SK-N-MC (cell line): ENCODE measurements around the gene APPBP2.
"Not testable (repeated sequence)": the region's sequence is repeated elsewhere in the genome, so short reads cannot be mapped to it uniquely, and the experiment has no call there.

Experiments used
- DNase-seq: peaks from one replicate; pipeline ENCODE4 v3.0.0-alpha.2; 2011; ENCODE audit warnings: low read depth, low spot score
- H3K27ac ChIP-seq: fragments of 200-600 bp; sonication (generic); 2 replicates; pipeline ENCODE4 v1.5.1; 2016; ENCODE audit warnings: mixed run types
- H3K36me3 ChIP-seq: fragments of 200-600 bp; sonication (generic); 2 replicates; pipeline ENCODE4 v1.6.1; 2017; ENCODE audit warnings: antibody characterized with exemption, low read length, mixed read lengths; ENCODE audit not compliant: insufficient read depth
- H3K4me3 ChIP-seq: fragments of 200-600 bp; sonication (generic); 2 replicates; pipeline ENCODE4 v1.5.1; 2016
- H3K9ac ChIP-seq: fragments of 200-600 bp; sonication (generic); 2 replicates; pipeline ENCODE4 v1.8.0; 2017; ENCODE audit warnings: mixed run types, mixed read lengths; ENCODE audit not compliant: insufficient read length
- H3K9me3 ChIP-seq: fragments of 200-600 bp; sonication (generic); 2 replicates; pipeline ENCODE4 v1.6.1; 2017; ENCODE audit warnings: low read depth, mild to moderate bottlenecking, antibody characterized with exemption, low read length, moderate library complexity, mixed read lengths
- EZH2 ChIP-seq: fragments of 200-600 bp; sonication (generic); IDR thresholded peaks from one replicate; pipeline ENCODE4 v1.6.1; 2017; ENCODE audit warnings: antibody characterized with exemption
- FOXP2 ChIP-seq: optimal IDR thresholded peaks from 2 replicates; pipeline ENCODE3; 2011; ENCODE audit warnings: mild to moderate bottlenecking, moderate library complexity; ENCODE audit not compliant: insufficient read depth; ENCODE audit errors: extremely low read length, control extremely low read depth
- POLR2AphosphoS5 ChIP-seq: IDR thresholded peaks from 2 replicates; pipeline ENCODE4 v1.6.1; 2012; ENCODE audit warnings: mild to moderate bottlenecking, low read depth, low read length, borderline replicate concordance

APPBP2 gene

GRCh38 chr17:60425626-60426025 lies 100.4 kb downstream of the APPBP2 start:
- no peaks in the 10 kb centered on the region for H3K9me3 ChIP-seq
- no peak overlapping the region for H3K27ac ChIP-seq
- TF ChIP-seq FOXP2, result no peak
- no peak for TF ChIP-seq POLR2AphosphoS5
- TF ChIP-seq EZH2, result no peak
- H3K36me3 ChIP-seq, result no peaks in the 10 kb centered on the region
- no peak overlapping the region for H3K9ac ChIP-seq
- DNase-seq, result no peak
- H3K4me3 ChIP-seq, result no peak overlapping the region

GRCh38 chr17:60423865-60424264 lies 102.2 kb downstream of the APPBP2 start:
- H3K9me3 ChIP-seq, result no peaks in the 10 kb centered on the region
- H3K4me3 ChIP-seq, result no peak overlapping the region
- no peaks in the 10 kb centered on the region for H3K36me3 ChIP-seq
- no peak for DNase-seq
- H3K9ac ChIP-seq, result no peak overlapping the region
- no peak overlapping the region for H3K27ac ChIP-seq
- TF ChIP-seq POLR2AphosphoS5 (no peak), FOXP2 (no peak), EZH2 (no peak)

GRCh38 chr17:60422162-60422665 lies 103.8 kb downstream of the APPBP2 start, which contains the start of gene CHCT1:
TSS of gene CHCT1 (plus strand) at chr17:60422489. CDS start at chr17:60422593, 104 bp downstream.
- no peak for TF ChIP-seq FOXP2
- TF ChIP-seq EZH2, result no peak
- no peak for TF ChIP-seq POLR2AphosphoS5
- Histone ChIP-seq H3K36me3 (no peaks in the 10 kb centered on the region), H3K27ac (no peak within 1 kb of the TSS), H3K4me3 (no peak within 1 kb of the TSS), H3K9me3 (no peaks in the 10 kb centered on the region), H3K9ac (no peak within 1 kb of the TSS)
- no peak for DNase-seq

- DNase-seq, result no peak
- Histone ChIP-seq H3K9ac (no peak overlapping the region), H3K27ac (no peak overlapping the region), H3K4me3 (no peak overlapping the region), H3K9me3 (no peaks in the 10 kb centered on the region), H3K36me3 (no peaks in the 10 kb centered on the region)
- TF ChIP-seq POLR2AphosphoS5 (no peak), FOXP2 (no peak), EZH2 (no peak)
Measured at GRCh38 chr17:60421273-60422161, 104.5 kb downstream of the APPBP2 start.

- not testable (repeated sequence) for H3K4me3 ChIP-seq, H3K9ac ChIP-seq, H3K27ac ChIP-seq, H3K36me3 ChIP-seq, DNase-seq, H3K9me3 ChIP-seq
Measured at GRCh38 chr17:60419875-60420274, 106.2 kb downstream of the APPBP2 start.

GRCh38 chr17:60419003-60419402 lies 107.0 kb downstream of the APPBP2 start:
- not testable (repeated sequence) for DNase-seq, H3K36me3 ChIP-seq, H3K9me3 ChIP-seq, H3K27ac ChIP-seq, H3K9ac ChIP-seq, H3K4me3 ChIP-seq

GRCh38 chr17:60416368-60416925 lies 109.6 kb downstream of the APPBP2 start:
- Histone ChIP-seq H3K4me3 (no peak overlapping the region), H3K9ac (no peak overlapping the region), H3K36me3 (no peaks in the 10 kb centered on the region), H3K27ac (no peak overlapping the region), H3K9me3 (no peaks in the 10 kb centered on the region)
- no peak for DNase-seq
- TF ChIP-seq EZH2 (no peak), FOXP2 (no peak), POLR2AphosphoS5 (no peak)

GRCh38 chr17:60415146-60415545 lies 110.9 kb downstream of the APPBP2 start:
- no peak overlapping the region for H3K4me3 ChIP-seq
- no peak overlapping the region for H3K9ac ChIP-seq
- no peaks in the 10 kb centered on the region for H3K9me3 ChIP-seq
- TF ChIP-seq FOXP2, result no peak
- no peak for TF ChIP-seq POLR2AphosphoS5
- no peak for TF ChIP-seq EZH2
- H3K36me3 ChIP-seq, result no peaks in the 10 kb centered on the region
- DNase-seq, result no peak
- no peak overlapping the region for H3K27ac ChIP-seq
